GM21526 (cell line): ENCODE data around the gene NXF1.
"Not testable (repeated sequence)": the region's sequence is repeated elsewhere in the genome, so short reads cannot be mapped to it uniquely, and the experiment has no call there.

Source experiments
- ATAC-seq: cut with Tn5 transposase; IDR thresholded peaks from one replicate; pipeline ENCODE4 v1.9.1; 2021; ENCODE audit warnings: moderate library complexity; ENCODE audit not compliant: unreplicated experiment, low FRiP score

Gene NXF1

DNA sequence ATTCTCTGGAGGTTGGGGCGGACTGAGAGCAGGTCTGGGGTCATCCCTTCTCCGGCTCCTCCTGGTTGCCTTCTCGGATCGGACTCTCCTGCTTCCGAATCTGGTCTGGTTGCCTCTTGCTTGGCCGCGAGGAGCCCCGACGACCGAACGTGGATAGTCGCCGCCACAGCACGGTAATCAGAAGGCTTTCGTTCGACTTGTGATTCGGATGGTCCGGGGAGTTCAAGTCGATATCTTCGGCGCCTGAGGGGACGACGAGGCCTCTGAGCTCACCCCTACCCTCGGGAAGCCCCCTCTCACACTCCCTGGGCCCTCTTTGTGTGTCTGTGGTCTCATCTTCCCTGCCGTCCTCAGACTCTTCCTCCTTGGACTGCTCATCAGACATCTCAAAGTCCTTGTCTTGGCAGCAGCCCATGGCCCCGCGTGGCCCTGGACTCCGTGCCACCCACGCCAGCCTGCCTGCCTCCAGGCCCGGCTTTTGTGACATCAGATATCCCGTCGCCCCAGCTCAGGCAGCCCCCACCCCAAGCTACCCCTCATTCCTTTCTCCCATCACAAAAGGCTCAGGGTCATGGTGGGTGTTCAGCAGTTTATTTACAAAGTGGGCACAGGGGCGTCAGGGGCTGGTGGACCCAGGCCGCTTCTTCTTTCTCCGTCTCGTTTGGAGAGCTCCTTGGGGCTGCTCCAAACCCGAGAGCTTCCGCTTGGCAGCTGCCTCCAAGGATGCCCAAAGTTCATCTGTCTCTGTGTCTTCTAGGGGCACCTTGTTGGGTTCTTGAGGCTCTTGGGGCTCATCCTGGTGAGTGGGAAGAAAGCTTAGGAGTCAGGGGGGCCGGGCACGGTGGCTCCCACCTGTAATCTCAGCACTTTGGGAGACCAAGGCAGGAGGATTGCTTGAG, 27.3 kb upstream of the NXF1 start, which contains the start of gene TEX54:
TEX54 (minus strand) TSS at position 506 of the 899 bp plus-strand sequence.
- ATAC-seq = peak; percentile 15

DNA sequence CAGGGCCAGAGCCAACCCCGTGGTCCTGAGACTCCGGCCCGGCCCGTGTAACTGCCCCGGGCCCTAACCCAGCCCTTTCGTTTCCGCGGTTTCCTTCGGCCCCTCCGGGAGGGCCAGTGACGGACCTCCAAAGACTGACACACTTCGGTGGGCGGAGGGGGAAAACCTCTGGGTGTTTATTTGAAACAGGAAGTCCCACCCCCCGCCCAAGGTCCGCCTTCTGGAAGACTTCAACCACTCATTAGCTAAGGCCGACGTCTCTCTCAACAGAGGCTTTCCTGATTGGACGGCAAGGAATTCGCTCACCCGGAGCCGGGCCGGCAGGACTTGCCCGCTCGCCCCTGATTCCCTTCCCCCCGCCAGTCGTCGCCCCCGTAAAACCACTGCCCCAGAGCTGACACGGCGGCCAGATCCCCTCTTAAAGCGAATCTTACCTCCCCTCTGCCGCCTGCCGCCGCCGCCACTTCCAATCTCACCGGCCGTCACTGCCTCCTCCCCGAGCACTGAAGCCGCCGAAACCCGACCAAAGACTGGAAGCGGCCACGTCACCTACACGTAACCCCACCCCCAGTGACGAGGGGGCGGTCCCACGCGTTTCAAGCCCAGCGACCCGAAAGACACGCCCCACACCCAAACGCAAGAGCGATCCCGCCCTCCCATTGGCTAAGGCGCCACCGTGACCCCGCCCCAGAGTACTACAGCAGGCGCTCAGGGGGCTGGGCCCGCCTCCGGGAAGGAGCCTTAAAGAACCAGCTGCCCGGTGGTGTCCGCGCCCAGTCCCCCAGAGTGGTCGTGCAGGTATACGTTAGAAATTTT, 26.5 kb upstream of the NXF1 start, which contains the start of gene STX5:
STX5 (minus strand) TSS at position 532 of the 816 bp plus-strand sequence. CDS start 808 bp downstream, outside the sequence.
- ATAC-seq = peak; percentile 66

DNA sequence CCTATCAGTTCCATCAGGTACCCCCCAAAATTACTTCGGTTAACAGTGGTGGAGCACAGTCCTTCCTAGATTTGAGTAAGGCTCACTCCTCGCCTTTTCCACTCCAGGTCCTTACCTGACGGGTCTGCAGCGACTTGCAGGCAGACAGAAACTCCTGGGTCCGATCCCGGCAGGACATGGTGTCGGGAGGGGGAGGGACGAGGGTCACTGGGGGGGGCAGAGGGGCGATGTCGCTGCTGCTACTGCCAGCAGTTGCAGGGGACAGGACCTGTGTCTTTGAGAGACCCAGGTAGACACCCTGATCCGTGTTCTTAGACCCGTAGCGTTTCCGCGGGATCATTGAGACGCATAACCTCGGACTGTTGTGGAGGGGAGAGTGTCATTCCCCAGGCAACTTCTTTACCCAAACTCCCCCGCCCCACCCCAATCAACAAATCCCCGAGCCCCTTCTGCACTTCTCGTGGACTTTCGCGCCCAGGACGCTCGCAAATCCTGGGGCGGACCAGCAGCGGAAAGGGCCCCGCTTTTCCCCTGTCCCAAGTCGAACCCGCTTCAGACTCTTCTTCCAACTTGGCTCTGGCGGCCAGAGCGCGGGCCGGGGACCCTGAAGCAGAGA, 25.8 kb upstream of the NXF1 start:
- ATAC-seq = no peak

DNA sequence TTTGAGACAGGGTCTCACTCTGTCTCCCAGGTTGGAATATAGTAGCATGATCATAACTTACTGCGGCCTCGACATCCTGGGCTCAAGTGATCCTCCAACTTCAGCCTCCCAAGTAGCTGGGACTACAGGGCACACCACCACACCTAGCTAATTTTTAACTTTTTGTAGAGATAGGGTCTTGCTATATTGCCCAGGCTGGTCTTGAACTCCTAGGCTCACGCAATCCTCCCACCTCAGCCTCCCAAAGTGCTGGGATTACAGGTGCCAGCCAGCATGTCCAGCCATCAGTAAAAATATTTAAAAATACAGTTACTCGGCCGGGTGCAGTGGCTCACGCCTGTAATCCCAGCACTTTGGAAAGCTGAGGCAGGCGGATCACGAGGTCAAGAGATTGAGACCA, 22.9 kb upstream of the NXF1 start:
- ATAC-seq = not testable (repeated sequence)

DNA sequence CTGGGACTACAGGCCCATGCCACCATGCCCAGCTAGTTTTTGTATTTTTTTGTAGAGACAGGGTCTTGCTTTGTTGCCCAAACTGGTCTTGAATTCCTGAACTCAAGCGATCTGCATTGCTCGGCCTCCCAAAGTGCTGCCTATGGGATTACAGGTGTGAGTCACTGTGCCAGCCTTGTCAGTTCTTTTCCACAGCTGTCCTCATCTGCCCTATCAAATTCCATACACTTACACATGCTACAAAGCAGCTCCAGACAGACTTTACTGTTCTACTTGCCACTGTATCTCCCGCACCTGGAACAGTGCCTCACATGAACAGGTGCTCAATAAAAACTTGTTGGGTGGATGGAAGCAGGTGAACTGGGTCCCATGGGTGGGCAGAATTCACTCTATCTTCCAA, 18.4 kb upstream of the NXF1 start:
- ATAC-seq = no peak

DNA sequence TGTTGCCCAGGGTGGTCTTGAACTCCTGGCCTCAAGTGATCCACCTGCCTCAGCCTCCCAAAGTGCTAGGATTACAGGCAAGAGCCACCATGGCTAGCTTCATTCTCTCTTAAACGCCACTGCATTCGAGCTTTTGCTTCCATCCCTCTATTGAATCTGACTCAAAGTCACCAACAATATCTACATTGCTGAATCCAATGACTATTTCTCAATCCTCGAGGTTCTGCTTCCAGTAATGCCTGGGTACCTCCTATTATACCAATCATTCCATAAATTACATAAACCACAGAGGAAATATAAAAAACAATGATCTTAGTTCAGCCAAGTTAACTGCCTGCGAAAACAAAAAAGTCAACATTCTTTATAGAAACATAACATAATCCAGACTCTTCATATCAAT, 11.9 kb upstream of the NXF1 start:
- ATAC-seq = no peak

DNA sequence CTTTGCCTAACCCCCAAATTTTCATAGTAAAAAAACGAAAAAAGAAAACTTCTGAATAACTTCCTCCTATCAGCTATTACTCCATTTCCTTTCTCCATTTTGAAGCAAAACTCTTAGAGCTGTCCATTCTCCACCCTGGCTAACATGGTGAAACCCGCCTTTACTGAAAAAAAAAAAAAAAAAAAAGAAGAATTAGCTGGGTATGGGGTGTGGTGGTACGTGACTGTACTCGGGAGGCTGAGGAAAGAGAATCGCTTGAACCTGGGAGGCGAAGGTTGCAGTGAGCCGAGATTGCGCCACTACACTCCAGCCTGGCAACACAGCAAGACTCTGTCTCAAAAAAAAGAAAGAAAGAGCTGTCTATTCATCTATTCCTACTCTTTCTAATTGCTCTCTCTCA, 11.3 kb upstream of the NXF1 start:
- ATAC-seq = no peak

DNA sequence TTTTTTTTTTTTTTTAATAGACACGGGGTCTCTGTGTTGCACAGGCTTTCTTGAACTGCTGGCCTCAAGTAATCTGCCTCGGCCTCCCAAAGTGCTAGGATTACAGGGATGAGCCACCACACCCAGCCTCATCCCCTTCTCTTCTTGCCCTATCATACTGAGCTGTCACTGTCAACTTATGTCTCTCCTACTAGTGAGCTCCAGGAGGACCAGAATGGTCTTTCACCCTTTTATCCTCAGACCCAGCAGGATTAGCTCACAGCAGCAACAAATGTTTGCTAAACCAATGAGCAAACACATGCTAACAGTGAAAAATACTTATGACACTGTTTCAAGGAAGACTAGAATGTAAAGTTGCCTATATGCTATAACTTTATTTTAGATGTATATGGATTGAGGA, 6.4 kb upstream of the NXF1 start:
- no peak for ATAC-seq

DNA sequence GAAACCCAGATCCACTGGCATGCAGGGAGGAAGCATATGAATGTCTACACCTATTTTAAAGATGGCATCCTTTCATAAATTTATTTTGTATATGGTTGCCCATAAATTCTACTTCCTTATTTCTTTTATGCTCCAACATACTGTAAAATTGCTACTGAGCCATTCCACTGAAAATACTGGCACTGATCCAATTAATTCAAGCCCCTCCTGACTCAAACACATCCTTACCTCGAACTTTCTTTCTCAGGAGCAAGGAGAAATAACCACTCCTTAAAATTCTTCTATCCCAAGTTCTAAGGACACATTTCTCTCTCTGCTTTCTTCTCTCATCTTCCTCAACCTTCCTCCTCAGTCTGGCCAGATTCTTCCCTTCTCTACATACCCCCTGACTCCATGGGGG, 5.5 kb upstream of the NXF1 start:
- ATAC-seq = no peak

DNA sequence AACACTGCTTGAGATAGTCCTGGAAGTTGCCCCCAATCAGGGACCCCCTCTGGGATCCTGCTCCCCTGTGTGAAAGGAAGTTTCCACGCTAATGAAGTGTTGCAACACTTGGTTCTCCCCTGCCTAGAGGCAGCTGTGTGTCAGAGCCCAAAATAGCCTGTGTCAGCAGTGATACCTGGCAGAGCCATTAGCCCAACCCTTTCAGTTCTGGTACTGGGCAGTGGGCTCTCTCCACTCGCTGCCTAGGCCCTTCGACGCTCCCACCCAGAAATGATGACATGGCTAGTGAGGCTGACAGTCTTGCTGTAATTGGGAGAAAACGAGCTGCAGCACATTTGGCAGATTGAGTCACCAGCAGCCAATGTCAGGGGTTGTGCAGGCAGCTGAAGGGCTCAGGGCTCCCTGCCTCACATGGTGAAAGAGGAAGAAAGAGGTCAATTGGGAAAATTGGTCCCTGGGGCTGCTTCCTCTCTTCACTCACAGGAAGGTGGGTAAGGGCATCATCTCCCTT, 1.4 kb upstream of the NXF1 start:
- no peak for ATAC-seq

DNA sequence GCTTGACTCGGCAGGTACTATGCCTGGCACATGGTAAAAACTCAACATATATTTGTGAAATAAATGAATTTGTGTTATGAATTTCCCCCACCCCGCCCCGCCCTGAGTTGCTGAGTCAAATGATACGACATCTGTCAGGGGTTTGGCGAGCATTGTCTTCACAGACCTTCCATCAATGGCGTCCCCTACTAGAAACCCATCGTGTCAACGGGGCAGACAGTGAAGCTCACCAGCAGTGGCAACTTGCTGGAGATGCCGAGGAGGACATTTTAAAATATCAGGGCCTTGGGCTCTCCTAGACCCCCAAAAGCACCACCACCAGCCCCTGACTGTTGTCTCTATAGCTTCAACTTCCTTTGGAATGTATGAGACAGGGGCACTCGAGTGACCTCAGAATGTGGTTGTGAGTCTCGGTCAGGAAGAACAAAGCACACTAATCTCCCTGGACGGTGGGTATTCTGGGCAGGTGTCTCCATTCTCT, 761 bp upstream of the NXF1 start:
- no peak for ATAC-seq

DNA sequence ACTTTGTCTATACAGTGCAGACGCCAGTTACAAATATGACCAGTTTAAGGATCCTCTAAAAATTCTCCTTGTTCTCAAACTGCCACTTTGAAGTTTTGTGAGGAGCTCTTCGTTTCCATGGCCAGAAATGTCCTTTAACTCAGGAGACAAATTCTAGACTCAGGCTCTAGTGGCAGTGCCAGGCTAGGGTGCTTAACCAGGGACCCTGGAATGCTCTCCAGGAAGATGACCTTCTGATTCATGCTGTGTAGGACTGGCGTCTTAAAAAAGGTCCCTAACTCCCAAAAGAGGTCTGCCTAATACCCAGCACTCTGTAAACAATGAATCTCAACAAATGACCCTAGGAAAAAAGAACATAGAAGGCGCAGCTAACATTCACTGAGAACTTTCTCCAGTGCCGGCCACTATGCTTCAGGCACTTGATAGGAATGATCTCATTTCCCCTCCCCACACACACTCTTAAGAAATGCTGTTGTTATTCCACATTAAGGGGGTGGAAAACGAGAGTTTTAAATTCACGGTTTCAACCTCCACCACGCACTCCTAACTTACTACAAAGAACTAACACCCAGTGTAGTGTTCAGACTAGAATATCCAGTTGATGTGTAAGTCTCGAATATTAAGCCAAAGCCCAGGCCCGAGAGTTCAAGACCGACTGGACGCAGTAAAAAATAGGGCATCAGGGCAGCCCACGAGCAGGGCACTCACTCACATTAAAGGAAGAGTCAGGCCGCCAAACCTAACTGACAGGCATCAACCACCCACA, 747 bp downstream of the NXF1 start:
- ATAC-seq = no peak

DNA sequence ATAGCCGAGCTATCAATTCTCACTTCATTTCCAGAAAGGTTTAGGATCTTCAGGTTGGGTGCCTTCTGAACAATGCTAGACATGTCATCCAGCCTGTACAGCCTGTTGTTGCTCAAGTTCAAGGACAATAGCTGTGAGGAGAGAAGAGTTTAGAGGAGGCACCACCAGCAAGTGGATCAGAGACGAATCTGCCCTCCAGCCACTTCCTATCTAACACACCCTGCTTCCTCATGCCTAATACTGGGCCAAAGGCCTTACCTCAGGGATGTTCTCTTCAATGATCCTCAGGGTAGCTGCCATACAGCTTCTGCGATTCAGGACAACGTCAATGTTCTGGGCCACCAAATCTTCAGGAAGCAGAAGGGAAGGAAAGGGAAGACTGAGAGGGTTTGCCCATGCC, 4.2 kb downstream of the NXF1 start:
- no peak for ATAC-seq

DNA sequence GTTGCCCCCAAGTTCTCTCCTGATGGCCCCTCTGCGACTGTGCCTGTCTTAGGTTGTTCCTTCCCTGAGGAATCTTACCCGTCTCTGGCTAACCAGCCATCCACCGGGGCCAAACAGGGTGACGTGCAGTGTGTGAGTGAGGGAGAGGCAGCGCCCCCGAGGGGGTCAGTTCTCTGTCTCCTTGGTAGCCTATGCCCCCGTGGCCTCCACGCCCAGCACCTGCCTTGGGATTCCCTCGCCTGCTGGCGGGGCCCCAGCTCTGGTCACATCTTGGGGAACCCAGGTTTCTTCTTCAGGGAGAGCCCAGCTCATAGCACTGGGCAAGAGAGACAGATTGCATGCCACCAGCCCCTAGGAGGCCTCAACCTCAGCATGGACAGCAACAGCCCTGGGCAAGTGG, 5.8 kb downstream of the NXF1 start:
- ATAC-seq = no peak

DNA sequence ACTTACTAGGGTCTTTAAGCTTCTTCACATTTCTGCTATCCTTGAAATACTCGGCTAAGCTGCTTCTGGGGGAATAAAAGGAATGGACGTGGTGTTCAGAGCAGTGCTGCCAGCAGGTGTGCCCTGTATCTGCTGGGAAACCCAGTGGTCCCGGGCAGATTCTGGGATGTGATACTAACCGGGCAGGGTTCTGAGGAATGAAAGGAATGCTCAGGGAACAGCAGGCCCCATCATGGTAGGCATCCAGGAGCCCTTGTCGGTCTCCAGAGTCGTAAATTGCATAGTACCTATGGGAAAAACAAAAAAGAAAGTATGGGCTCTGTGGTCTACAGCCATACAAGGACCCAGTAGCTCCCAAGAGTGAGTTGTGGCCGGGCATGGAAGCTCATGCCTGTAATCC, 9.0 kb downstream of the NXF1 start:
- ATAC-seq = no peak

DNA sequence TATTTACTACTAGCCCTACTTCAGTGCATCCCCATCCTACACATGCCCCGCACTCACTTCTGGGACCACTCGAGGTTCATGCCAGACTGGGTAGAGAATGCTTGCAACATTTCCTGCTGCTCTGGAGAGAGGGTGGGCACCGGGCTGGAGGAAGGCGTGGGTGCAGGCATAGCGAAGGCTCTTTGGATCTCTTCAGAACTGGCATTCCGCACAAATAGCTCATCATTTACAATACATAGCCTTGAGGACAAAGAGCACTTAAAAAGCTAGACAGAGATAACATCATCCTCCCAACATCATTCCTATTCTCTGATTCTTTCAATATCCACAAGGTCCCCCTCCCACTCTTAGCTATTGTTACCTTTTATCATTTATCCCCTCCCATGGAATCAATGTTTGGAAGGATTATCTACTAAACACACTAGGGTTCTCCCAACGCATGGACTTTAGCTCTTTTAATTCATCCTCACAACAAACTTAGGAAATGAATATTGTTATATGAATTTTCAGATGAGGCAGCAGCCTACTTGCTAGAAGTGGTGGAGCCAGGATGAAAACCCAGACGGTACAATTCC, 11.0 kb downstream of the NXF1 start:
- ATAC-seq = no peak

DNA sequence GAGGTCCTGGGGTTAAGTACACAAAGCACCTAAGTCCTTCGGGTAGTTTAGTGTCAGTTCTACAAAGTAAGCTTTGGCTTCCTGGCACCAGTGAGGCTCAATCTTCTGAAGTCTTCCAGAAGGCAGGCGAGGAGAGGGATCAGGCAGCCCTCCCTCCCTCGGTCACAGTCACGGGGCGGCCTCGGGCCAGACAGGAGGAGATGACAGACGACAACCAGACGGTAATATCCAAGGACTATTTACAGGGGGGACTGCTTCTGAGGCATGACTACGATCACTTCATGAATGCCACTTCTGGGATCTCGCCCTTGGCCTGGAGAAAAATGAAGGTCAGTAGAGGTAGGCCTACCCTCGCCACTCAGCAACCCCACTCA, 13.1 kb downstream of the NXF1 start:
- ATAC-seq = no peak

DNA sequence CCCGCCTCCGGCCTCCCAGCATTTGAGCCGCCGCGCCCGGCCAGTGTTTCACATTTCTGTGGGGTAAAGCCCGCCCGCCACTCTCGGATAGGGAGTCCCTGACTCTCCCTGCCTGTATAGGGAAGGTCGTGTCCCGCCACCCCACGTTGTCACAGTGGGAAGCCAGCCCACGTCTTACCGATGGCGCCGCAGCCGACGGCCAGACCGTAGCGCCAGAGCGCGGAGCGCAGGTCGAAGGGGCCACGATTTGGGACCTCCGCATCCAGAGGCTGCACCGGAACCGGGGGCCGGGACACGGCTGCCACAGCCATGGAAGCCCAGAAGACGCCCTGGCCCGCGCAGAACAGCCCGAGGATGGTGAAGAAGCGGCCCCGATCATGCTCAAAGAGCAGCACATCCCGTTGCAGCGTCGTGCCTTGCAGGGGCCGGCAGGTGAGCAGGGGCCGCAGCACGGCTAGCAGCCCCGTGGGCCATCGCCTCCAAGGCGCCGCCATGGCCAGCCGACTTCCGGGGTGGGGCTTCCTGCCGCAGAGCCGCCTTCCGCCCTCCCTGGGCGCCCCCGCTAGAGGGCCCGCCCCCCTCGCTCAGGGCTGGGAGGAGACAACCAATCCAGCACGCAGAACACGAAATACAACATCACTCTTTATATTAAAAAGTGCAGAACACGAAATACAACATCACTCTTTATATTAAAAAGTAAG, 13.6 kb downstream of the NXF1 start, which contains the start of gene TMEM223:
TMEM223 (minus strand) TSS at position 506 of the 701 bp plus-strand sequence; CDS start at position 494, 12 bp downstream.
- peak; percentile 50 for ATAC-seq

DNA sequence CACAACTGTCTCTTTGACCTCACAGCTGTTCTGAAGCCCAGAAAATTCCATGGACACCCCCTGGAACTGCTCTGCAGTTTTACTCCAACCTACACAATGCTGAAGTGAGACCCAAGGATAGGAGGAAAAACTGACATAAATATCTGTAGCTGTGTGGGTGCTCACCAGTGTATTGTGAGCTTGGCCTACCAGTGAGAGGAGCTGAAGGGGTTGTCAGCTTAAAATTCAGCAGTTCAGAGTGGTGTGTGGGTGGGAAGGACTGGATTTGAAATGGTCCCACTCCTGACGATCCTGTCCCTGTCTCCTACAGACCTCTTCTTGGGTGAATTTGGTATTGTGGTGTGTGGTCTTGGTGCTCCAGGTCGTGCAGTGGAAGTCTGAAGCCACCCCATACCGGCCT, 15.7 kb downstream of the NXF1 start:
- ATAC-seq = no peak
